ENCODE data around the gene LMAN2. TPM values are rescaled to one million over a fixed set of nuclear protein-coding genes. Genes with fewer than 3 reads are reported as not detected.

The LMAN2 gene
- polyA plus RNA-seq, 3 donors = 148 to 275 (median 259) TPM

GRCh38 chr5:177383181-177383580 is 31.7 kb upstream of the LMAN2 start:
- no peaks in the 10 kb centered on the region for H3K9me3 ChIP-seq (replicated peaks in 1 of 2; ENCODE audit: control insufficient read depth in 1 of 2, insufficient read depth in 1 of 2, low read length in 2 of 2)
- H3K4me3 ChIP-seq (replicated peaks in 1 of 3; ENCODE audit: low read depth in 2 of 3, low read length in 3 of 3) = no peak overlapping the region
- no peak for DNase-seq
- H3K27ac ChIP-seq (ENCODE audit: low read depth in 1 of 2, low read length in 2 of 2) = no peak overlapping the region
- H3K4me2 ChIP-seq (replicated peaks; ENCODE audit: extremely low read depth, low read length, poor library complexity, severe bottlenecking) = no peak overlapping the region
- H3K9ac ChIP-seq (ENCODE audit: insufficient read depth, low read length, poor library complexity, severe bottlenecking) = no peak overlapping the region
- WGBS (ENCODE audit: insufficient coverage) = 96% methylated on average over 5 of the region's 9 CpGs
- H3K36me3 ChIP-seq (replicated peaks in 1 of 2; ENCODE audit: control insufficient read depth in 1 of 2, insufficient read depth in 2 of 2, low read length in 2 of 2) = no peaks in the 10 kb centered on the region
- Mint-ChIP-seq H3K9me3 (peaks cover 0 to 2% (median 0%) of the 10 kb centered on the region in 7 donors), H3K27me3 (ENCODE audit: low read depth in 3 of 3) (peaks cover 18 to 34% (median 29%) of the 10 kb centered on the region in 3 donors), H3K4me1 (peaks cover 20% of the 10 kb centered on the region), H3K27ac (no peak overlapping the region), H3K4me3 (no peak overlapping the region), H3K36me3 (no peaks in the 10 kb centered on the region)
- no peak overlapping the region for H2AFZ ChIP-seq (ENCODE audit: insufficient read depth, low read depth, low read length, poor library complexity, severe bottlenecking)
- no peaks in the 10 kb centered on the region for H4K20me1 ChIP-seq (ENCODE audit: insufficient read depth, low read length)
- H3K79me2 ChIP-seq (ENCODE audit: insufficient read depth, low read length) = no peaks in the 10 kb centered on the region
- intact Hi-C loops (cut with micrococcal nuclease) = no loop called here
- no peaks in the 10 kb centered on the region for H3K27me3 ChIP-seq (ENCODE audit: control insufficient read depth in 2 of 2, insufficient read depth in 2 of 2, low read length in 2 of 2)
- H3K4me1 ChIP-seq (ENCODE audit: control insufficient read depth in 1 of 2, insufficient read depth in 2 of 2, low read length in 2 of 2) = peaks cover 3 to 4% of the 10 kb centered on the region in 2 donors
- no peak for TF ChIP-seq CTCF (IDR thresholded peaks at IDR 0.05)

GRCh38 chr5:177382423-177383029 is 31.1 kb upstream of the LMAN2 start:
- Histone ChIP-seq H3K4me1 (ENCODE audit: control insufficient read depth in 1 of 2, insufficient read depth in 2 of 2, low read length in 2 of 2) (peaks cover 3% of the 10 kb centered on the region in 2 donors), H3K4me2 (replicated peaks; ENCODE audit: extremely low read depth, low read length, poor library complexity, severe bottlenecking) (no peak overlapping the region), H4K20me1 (ENCODE audit: insufficient read depth, low read length) (no peaks in the 10 kb centered on the region), H3K36me3 (replicated peaks in 1 of 2; ENCODE audit: control insufficient read depth in 1 of 2, insufficient read depth in 2 of 2, low read length in 2 of 2) (no peaks in the 10 kb centered on the region), H3K79me2 (ENCODE audit: insufficient read depth, low read length) (no peaks in the 10 kb centered on the region), H3K9me3 (replicated peaks in 1 of 2; ENCODE audit: control insufficient read depth in 1 of 2, insufficient read depth in 1 of 2, low read length in 2 of 2) (no peaks in the 10 kb centered on the region), H2AFZ (ENCODE audit: insufficient read depth, low read depth, low read length, poor library complexity, severe bottlenecking) (no peak overlapping the region), H3K27ac (ENCODE audit: low read depth in 1 of 2, low read length in 2 of 2) (no peak overlapping the region), H3K4me3 (replicated peaks in 1 of 3; ENCODE audit: low read depth in 2 of 3, low read length in 3 of 3) (no peak overlapping the region), H3K9ac (ENCODE audit: insufficient read depth, low read length, poor library complexity, severe bottlenecking) (no peak overlapping the region), H3K27me3 (ENCODE audit: control insufficient read depth in 2 of 2, insufficient read depth in 2 of 2, low read length in 2 of 2) (no peaks in the 10 kb centered on the region)
- no peak overlapping the region for H3K4me3 Mint-ChIP-seq
- H3K27ac Mint-ChIP-seq = no peak overlapping the region
- H3K4me1 Mint-ChIP-seq = peaks cover 17% of the 10 kb centered on the region
- intact Hi-C loops (cut with micrococcal nuclease) = no loop called here
- DNase-seq = no peak
- peaks cover 18 to 36% (median 29%) of the 10 kb centered on the region in 3 donors for H3K27me3 Mint-ChIP-seq (ENCODE audit: low read depth in 3 of 3)
- peaks cover 0 to 2% (median 0%) of the 10 kb centered on the region in 7 donors for H3K9me3 Mint-ChIP-seq
- no peaks in the 10 kb centered on the region for H3K36me3 Mint-ChIP-seq
- WGBS (ENCODE audit: insufficient coverage) = 12% methylated on average over 11 of the region's 11 CpGs
- TF ChIP-seq CTCF (IDR thresholded peaks at IDR 0.05) = no peak
